H1 (cell line): ENCODE data around the gene OPRD1. TPM values are rescaled to one million over a fixed set of nuclear protein-coding genes. Genes with fewer than 3 reads are reported as not detected.

Experiments used
- CTCF ChIA-PET: fragments of 300-600 bp; sonication (Branson Sonifier 250); formaldehyde crosslinking; loops from one replicate; lab custom pipeline; 2021; ENCODE audit not compliant: partially characterized antibody; lab: Charles Lee
- POLR2A ChIA-PET: fragments of 300-600 bp; sonication (Branson Sonifier 250); formaldehyde crosslinking; loops from one replicate; lab custom pipeline; 2021; ENCODE audit warnings: inconsistent platforms; ENCODE audit not compliant: partially characterized antibody; lab: Charles Lee
- DNase-seq, 2 experiments: peaks; one replicate each; pipeline versions ENCODE4 v3.0.0 to v3.0.0-alpha.2; 2010 to 2022; ENCODE audit warnings: low spot score in 2 of 2, low read depth in 1 of 2, mixed read lengths in 1 of 2
- FAIRE-seq: peaks from 2 replicates; lab custom pipeline; 2011; peaks lifted over from hg19 to GRCh38; lab: Jason Lieb, UNC
- H2AFZ ChIP-seq: 2 replicates; pipeline ENCODE4 v1.8.1; 2012; ENCODE audit warnings: low read length, inconsistent platforms
- H2AK5ac ChIP-seq: 2 replicates; pipeline ENCODE4 v1.6.1; 2013; ENCODE audit warnings: low read depth, low read length
- H2BK120ac ChIP-seq: replicated peaks from 2 replicates; pipeline ENCODE3; 2013; ENCODE audit warnings: low read depth, low read length, inconsistent platforms
- H2BK12ac ChIP-seq: 2 replicates; pipeline ENCODE4 v1.6.1; 2013; ENCODE audit warnings: low read depth, low read length
- H2BK15ac ChIP-seq: 2 replicates; pipeline ENCODE4 v1.6.1; 2013; ENCODE audit warnings: low read length
- H2BK20ac ChIP-seq: 2 replicates; pipeline ENCODE4 v1.6.1; 2013; ENCODE audit warnings: low read length
- H2BK5ac ChIP-seq: 2 replicates; pipeline ENCODE4 v1.6.1; 2013; ENCODE audit warnings: low read depth, low read length
- H3K14ac ChIP-seq: 2 replicates; pipeline ENCODE4 v1.6.1; 2013; ENCODE audit warnings: inconsistent platforms; ENCODE audit not compliant: insufficient read length
- H3K18ac ChIP-seq: 2 replicates; pipeline ENCODE4 v1.6.1; 2013; ENCODE audit warnings: low read length; ENCODE audit errors: extremely low read depth
- H3K23ac ChIP-seq: 2 replicates; pipeline ENCODE4 v1.6.1; 2013; ENCODE audit warnings: inconsistent platforms; ENCODE audit not compliant: insufficient read length
- H3K23me2 ChIP-seq: 2 replicates; pipeline ENCODE4 v1.6.1; 2013; ENCODE audit warnings: low read depth, low read length
- H3K27ac ChIP-seq: 2 replicates; pipeline ENCODE4 v1.6.1; 2011; ENCODE audit warnings: low read depth, low read length, inconsistent platforms
- H3K27me3 ChIP-seq, 4 experiments: replicated peaks in 1 of 4; 1 replicate in 1 of 4; 2 replicates in 3 of 4; pipeline versions ENCODE4 v1.6.1 to v1.8.1; 2011 to 2013; ENCODE audit warnings: low read length in 3 of 4, mild to moderate bottlenecking in 3 of 4, inconsistent platforms in 2 of 4, mixed read lengths in 2 of 4, moderate library complexity in 1 of 4; ENCODE audit not compliant: control insufficient read depth in 3 of 4, insufficient read depth in 3 of 4; ENCODE audit errors: extremely low read depth in 1 of 4
- H3K36me3 ChIP-seq, 4 experiments: 2 replicates each; pipeline versions ENCODE4 v1.6.1 to v1.8.1; 2011 to 2013; ENCODE audit warnings: mild to moderate bottlenecking in 4 of 4, low read length in 3 of 4, moderate library complexity in 2 of 4, control low read depth in 1 of 4, inconsistent platforms in 1 of 4; ENCODE audit not compliant: insufficient read depth in 4 of 4, control insufficient read depth in 2 of 4
- H3K4ac ChIP-seq: replicated peaks from 2 replicates; pipeline ENCODE3; 2013; ENCODE audit warnings: low read length, low read depth, mixed read lengths, inconsistent platforms; ENCODE audit not compliant: insufficient read length
- H3K4me1 ChIP-seq, 4 experiments: replicated peaks in 1 of 4; 1 replicate in 1 of 4; 2 replicates in 3 of 4; pipeline versions ENCODE4 v1.6.1 to v1.8.1; 2011 to 2013; ENCODE audit warnings: low read length in 3 of 4, inconsistent platforms in 2 of 4, mixed read lengths in 1 of 4; ENCODE audit not compliant: insufficient read depth in 4 of 4, control insufficient read depth in 3 of 4
- H3K4me2 ChIP-seq, 2 experiments: 2 replicates each; pipeline versions ENCODE4 v1.6.1 to v1.8.1; 2011 to 2013; ENCODE audit warnings: low read depth in 2 of 2, low read length in 2 of 2, control low read depth in 1 of 2, inconsistent platforms in 1 of 2, mild to moderate bottlenecking in 1 of 2; ENCODE audit not compliant: insufficient read depth in 1 of 2
- H3K4me3 ChIP-seq, 4 experiments: fragments of 200-600, 300-600 bp in 1 of 4; sonication (generic), shearing (Covaris generic), sonication (Bioruptor Twin) in 1 of 4; 2 replicates each; pipeline versions ENCODE4 v1.5.1 to v1.8.1; 2011 to 2016; ENCODE audit warnings: low read length in 4 of 4, low read depth in 3 of 4, control low read depth in 2 of 4, inconsistent platforms in 2 of 4, mild to moderate bottlenecking in 2 of 4, mixed read lengths in 1 of 4, moderate library complexity in 1 of 4; ENCODE audit not compliant: insufficient read depth in 2 of 4; ENCODE audit errors: extremely low read depth in 1 of 4
- H3K56ac ChIP-seq: replicated peaks from 2 replicates; pipeline ENCODE3; 2013; ENCODE audit warnings: low read depth, mild to moderate bottlenecking, mixed read lengths, low read length, inconsistent platforms; ENCODE audit not compliant: insufficient read length
- H3K79me1 ChIP-seq: 2 replicates; pipeline ENCODE4 v1.6.1; 2013; ENCODE audit warnings: low read depth, low read length, control low read depth
- H3K79me2 ChIP-seq, 2 experiments: 2 replicates each; pipeline versions ENCODE4 v1.6.1 to v1.8.1; 2012 to 2013; ENCODE audit warnings: low read length in 2 of 2, mild to moderate bottlenecking in 2 of 2, inconsistent platforms in 1 of 2; ENCODE audit not compliant: insufficient read depth in 2 of 2, control insufficient read depth in 1 of 2
- H3K9ac ChIP-seq, 4 experiments: replicated peaks in 1 of 4; 1 replicate in 1 of 4; 2 replicates in 3 of 4; pipeline versions ENCODE4 v1.6.1 to v1.8.1; 2011 to 2013; ENCODE audit warnings: low read depth in 3 of 4, low read length in 3 of 4, control low read depth in 2 of 4, mild to moderate bottlenecking in 2 of 4, moderate library complexity in 2 of 4, inconsistent platforms in 1 of 4; ENCODE audit errors: extremely low read depth in 1 of 4
- H3K9me3 ChIP-seq, 2 experiments: 2 replicates each; pipeline versions ENCODE4 v1.6.1 to v1.8.1; 2012 to 2013; ENCODE audit warnings: mild to moderate bottlenecking in 2 of 2, moderate library complexity in 2 of 2, control low read depth in 1 of 2, inconsistent platforms in 1 of 2, low read depth in 1 of 2, low read length in 1 of 2, mixed read lengths in 1 of 2; ENCODE audit not compliant: insufficient read depth in 2 of 2
- H4K20me1 ChIP-seq, 2 experiments: replicated peaks in 1 of 2; 2 replicates each; pipeline versions ENCODE3 to v1.8.1; 2011 to 2013; ENCODE audit warnings: inconsistent platforms in 2 of 2, low read length in 2 of 2, mild to moderate bottlenecking in 1 of 2; ENCODE audit not compliant: insufficient read depth in 2 of 2, control insufficient read depth in 1 of 2
- H4K5ac ChIP-seq: 2 replicates; pipeline ENCODE4 v1.6.1; 2013; ENCODE audit warnings: low read length, low read depth, mixed read lengths, inconsistent platforms; ENCODE audit not compliant: insufficient read length
- H4K8ac ChIP-seq: 2 replicates; pipeline ENCODE4 v1.8.0; 2013; ENCODE audit warnings: mild to moderate bottlenecking, moderate library complexity, low read length, inconsistent platforms; ENCODE audit not compliant: insufficient read depth; ENCODE audit errors: extremely low read depth
- H4K91ac ChIP-seq: replicated peaks from 2 replicates; pipeline ENCODE3; 2013; ENCODE audit warnings: low read length, mixed read lengths, inconsistent platforms; ENCODE audit not compliant: insufficient read length
- SP1 ChIP-seq: IDR thresholded peaks from 2 replicates; pipeline ENCODE4 v1.6.1; 2011; ENCODE audit warnings: low read depth, low read length
- ZNF274 ChIP-seq: IDR thresholded peaks from 2 replicates; pipeline ENCODE4 v1.7.0; 2012; ENCODE audit warnings: low read length, borderline replicate concordance; ENCODE audit errors: extremely low read depth
- WGBS, 2 experiments: shearing (Covaris generic) in 1 of 2; methylation state at CpG; one replicate each; pipeline versions ENCODE4 v1.1.6 to v1.1.7; 2013 to 2015; ENCODE audit warnings: low lambda C conversion rate in 2 of 2, mixed read lengths in 2 of 2, inconsistent platforms in 1 of 2, low coverage in 1 of 2, missing lambda C conversion rate in 1 of 2; ENCODE audit not compliant: insufficient replicate concordance in 2 of 2, insufficient coverage in 1 of 2, insufficient read length in 1 of 2; ENCODE audit errors: extremely low coverage in 1 of 2, missing lambda C conversion rate in 1 of 2; 5-methylcytosine and 5-hydroxymethylcytosine counted together
- polyA plus RNA-seq, 7 experiments: library from polyadenylated mRNA; depleted of rRNA in 3 of 7; stranded (reverse) in 5 of 7; unstranded in 2 of 7; fragments of >200 nt in 5 of 7; fragments of 200-250 nt in 2 of 7; gene quantifications; 1 replicate in 5 of 7; 2 replicates in 1 of 7; 4 replicates in 1 of 7; pipeline versions ENCODE4 v1.2.1 to v1.2.3, GENCODE V29; 2011 to 2013; ENCODE audit warnings: missing spikeins in 2 of 7, mixed read lengths in 2 of 7
- total RNA-seq: library from RNA; stranded (reverse); fragmentation: NEBNext Ultra II Directional; extraction: Animal tissue kit (Norgen Biotek cat#: 25700); gene quantifications from 2 replicates; pipeline ENCODE4 v1.2.1, GENCODE V29; 2021

Gene OPRD1
- total and polyA plus RNA-seq, 2 of the 8 experiments (the other 6 are each of a cell fraction or from before 2014, with no cell fraction given) = 2.6 to 3.7 TPM

- 75% methylated on average over 8 of the region's 8 CpGs; no CpG with 5 or more reads in 1 of the 2 experiments for WGBS, 2 experiments
- CTCF ChIA-PET = interaction anchor here (0.6 to 7.2 kb wide), 19 partner anchors 7 to 1122 kb away, joined by 3 to 44 read pairs (median 5); no protein-coding TSS in a partner anchor
- H3K79me1 ChIP-seq = no peaks in the 10 kb centered on the region
- FAIRE-seq (peak; percentile 78), DNase-seq (no peak)
- peak overlapping the region; percentile 29; the same call in 1 of the 2 replicates for H2BK20ac ChIP-seq
- peak overlapping the region; percentile 70 for H2AFZ ChIP-seq
- no peaks in the 10 kb centered on the region for H3K23me2 ChIP-seq
- no peaks in the 10 kb centered on the region for H4K20me1 ChIP-seq
- H3K18ac ChIP-seq = no peak overlapping the region
- H3K27me3 ChIP-seq = no peaks in the 10 kb centered on the region
- H3K9me3 ChIP-seq = no peaks in the 10 kb centered on the region
- no peak overlapping the region for H3K14ac ChIP-seq
- H4K5ac ChIP-seq = no peak overlapping the region
- H3K9ac ChIP-seq = no peak overlapping the region
- H3K4ac ChIP-seq = no peak overlapping the region
- no peak overlapping the region for H2BK120ac ChIP-seq
- peak overlapping the region; percentile 56; the same call in 1 of the 2 replicates for H2BK12ac ChIP-seq
- no peak overlapping the region for H2BK5ac ChIP-seq
- POLR2A ChIA-PET = interaction anchor here (0.8 to 1.1 kb wide), 3 partner anchors 11 to 31 kb away, joined by 3 read pairs; no protein-coding TSS in a partner anchor
- H2BK15ac ChIP-seq = peak overlapping the region; percentile 82; the same call in 1 of the 2 replicates
- no peak overlapping the region for H3K4me3 ChIP-seq
- H3K4me1 ChIP-seq = no peaks in the 10 kb centered on the region; a peak in 1 of 7 replicates
- H3K4me2 ChIP-seq = no peak overlapping the region
- H2AK5ac ChIP-seq = no peak overlapping the region
- H3K23ac ChIP-seq = no peak overlapping the region
- H3K79me2 ChIP-seq = no peaks in the 10 kb centered on the region
- no peaks in the 10 kb centered on the region for H3K36me3 ChIP-seq
- H4K91ac ChIP-seq = no peak overlapping the region
- no peak overlapping the region for H3K56ac ChIP-seq
- peak overlapping the region; percentile 11; the same call in 1 of the 2 replicates for H3K27ac ChIP-seq
- no peak overlapping the region for H4K8ac ChIP-seq
- no peak for TF ChIP-seq SP1
- TF ChIP-seq ZNF274 = no peak
These were observed 34.0 kb downstream of the OPRD1 start for GRCh38 chr1:28845786-28846543.
